Activated CD4-positive, alpha-beta T cell treated with anti-CD3 and anti-CD28 coated beads, Interleukin-2, Interleukin-4, amounts not matched to agents 100 ng/mL and 50 ng/mL, durations not matched to agents 16 hours and 8 hours (primary cell): ENCODE measurements around the gene GRM5.
"Not testable (repeated sequence)": the region's sequence is repeated elsewhere in the genome, so short reads cannot be mapped to it uniquely, and the experiment has no call there.

ENCODE experiments used
- DNase-seq: peaks from one replicate; pipeline ENCODE4 v3.0.0-alpha.2; 2020; ENCODE audit warnings: low spot score

The GRM5 gene

GRCh38 chr11:88972210-88972609 is 93.6 kb downstream of the GRM5 start:
- no peak for DNase-seq

GRCh38 chr11:88961621-88962020 is 104.2 kb downstream of the GRM5 start:
- DNase-seq: not testable (repeated sequence)

- not testable (repeated sequence) for DNase-seq
These were observed 105.9 kb downstream of the GRM5 start for GRCh38 chr11:88959857-88960256.

GRCh38 chr11:88950975-88951374 is 114.8 kb downstream of the GRM5 start:
- DNase-seq: no peak

- DNase-seq: not testable (repeated sequence)
These were observed 116.9 kb downstream of the GRM5 start for GRCh38 chr11:88948908-88949307.

GRCh38 chr11:88947843-88948572 is 117.8 kb downstream of the GRM5 start:
- not testable (repeated sequence) for DNase-seq

GRCh38 chr11:88929665-88930064 is 136.1 kb downstream of the GRM5 start:
- not testable (repeated sequence) for DNase-seq

GRCh38 chr11:88917065-88917464 is 148.7 kb downstream of the GRM5 start:
- DNase-seq: not testable (repeated sequence)

GRCh38 chr11:88909500-88909899 is 156.3 kb downstream of the GRM5 start:
- DNase-seq: no peak

- not testable (repeated sequence) for DNase-seq
These were observed 164.3 kb downstream of the GRM5 start for GRCh38 chr11:88901436-88901835.

- not testable (repeated sequence) for DNase-seq
These were observed 176.9 kb downstream of the GRM5 start for GRCh38 chr11:88888855-88889254.

- peak; percentile 46 for DNase-seq
These were observed 179.0 kb downstream of the GRM5 start for GRCh38 chr11:88886796-88887195.

GRCh38 chr11:88882800-88883199 is 183.0 kb downstream of the GRM5 start:
- DNase-seq: not testable (repeated sequence)

- no peak for DNase-seq
These were observed 204.2 kb downstream of the GRM5 start for GRCh38 chr11:88861618-88862017.

- not testable (repeated sequence) for DNase-seq
These were observed 205.4 kb downstream of the GRM5 start for GRCh38 chr11:88860431-88860830.

- DNase-seq: not testable (repeated sequence)
These were observed 211.8 kb downstream of the GRM5 start for GRCh38 chr11:88853963-88854362.

- not testable (repeated sequence) for DNase-seq
These were observed 214.2 kb downstream of the GRM5 start for GRCh38 chr11:88851547-88851946.

GRCh38 chr11:88849773-88850172 is 216.0 kb downstream of the GRM5 start:
- not testable (repeated sequence) for DNase-seq

GRCh38 chr11:88849368-88849767 is 216.4 kb downstream of the GRM5 start:
- no peak for DNase-seq

- DNase-seq: not testable (repeated sequence)
These were observed 219.5 kb downstream of the GRM5 start for GRCh38 chr11:88846266-88846665.

- DNase-seq: peak; percentile 15
These were observed 220.8 kb downstream of the GRM5 start for GRCh38 chr11:88844941-88845340.

- peak; percentile 6 for DNase-seq
These were observed 221.9 kb downstream of the GRM5 start for GRCh38 chr11:88843766-88844426.

GRCh38 chr11:88838139-88838538 is 227.6 kb downstream of the GRM5 start:
- DNase-seq: not testable (repeated sequence)
